Skin of body (tissue), 2 donors: Measurements from ENCODE around the gene PUM1. TPM values are rescaled to one million over a fixed set of nuclear protein-coding genes. Genes with fewer than 3 reads are reported as not detected.

Experiments
- DNase-seq: peaks from one replicate; lab custom pipeline; 2025; lab: John Stamatoyannopoulos, UW
- total RNA-seq: library from RNA; depleted of rRNA; stranded (reverse); fragments of >200 nt; gene quantifications from one replicate; pipeline ENCODE4 v1.2.3, GENCODE V29; 2014

Gene PUM1
- total RNA-seq, 1 donor from 2014 or later: 81.8 TPM

DNA sequence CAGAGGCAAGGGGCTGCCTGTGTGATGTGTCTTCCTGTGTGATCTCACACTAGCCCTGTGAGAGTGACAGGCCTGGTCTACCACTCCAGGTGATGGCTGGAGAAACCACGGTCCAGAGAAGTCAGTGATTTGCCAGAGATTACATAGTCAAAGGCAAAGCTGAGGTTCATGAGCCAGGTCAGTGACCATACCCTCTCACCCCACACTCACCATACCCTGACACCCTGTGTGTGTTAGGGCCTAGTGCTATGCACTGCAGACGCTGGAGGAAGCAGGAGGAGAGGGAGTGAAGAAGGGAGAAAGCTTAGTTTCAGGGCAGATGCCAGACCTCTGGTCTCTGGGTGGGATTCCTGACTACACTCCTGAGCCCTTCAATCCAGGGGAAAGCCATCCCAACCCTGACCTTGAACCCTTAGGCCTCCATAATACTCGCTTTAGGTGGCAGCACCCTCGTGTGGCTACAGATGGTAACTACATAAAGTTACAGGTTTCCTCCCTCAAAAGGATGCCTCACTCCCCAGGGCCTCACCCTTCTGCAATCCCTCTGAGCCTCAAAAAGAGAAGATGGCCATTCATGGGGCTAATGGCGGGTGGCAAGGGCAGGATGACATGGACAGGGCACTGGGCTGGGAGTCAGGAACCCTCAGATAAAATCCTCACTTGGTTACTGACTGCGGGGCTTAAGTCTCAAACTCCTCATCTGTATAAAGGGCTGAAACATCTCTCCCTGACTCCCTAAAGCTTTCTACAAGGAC is 136.2 kb downstream of the PUM1 start:
- no peak for DNase-seq

DNA sequence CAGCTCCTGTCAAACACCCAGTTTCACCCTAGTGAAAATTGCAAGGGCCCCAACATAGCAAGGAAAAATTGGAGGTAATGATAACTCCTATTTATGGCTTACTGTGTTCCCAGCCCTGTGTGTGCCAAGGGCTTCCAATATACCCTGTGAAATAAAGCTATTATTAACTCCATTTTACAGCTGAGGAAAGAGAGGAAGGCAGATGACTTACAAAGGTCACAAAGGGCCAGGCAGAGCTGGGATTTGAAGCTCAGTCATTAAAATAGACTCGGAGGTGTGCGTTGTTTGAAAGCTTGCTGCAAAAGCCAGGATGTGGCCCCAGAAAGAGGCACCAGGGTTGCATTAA is 136.8 kb downstream of the PUM1 start:
- DNase-seq: no peak

DNA sequence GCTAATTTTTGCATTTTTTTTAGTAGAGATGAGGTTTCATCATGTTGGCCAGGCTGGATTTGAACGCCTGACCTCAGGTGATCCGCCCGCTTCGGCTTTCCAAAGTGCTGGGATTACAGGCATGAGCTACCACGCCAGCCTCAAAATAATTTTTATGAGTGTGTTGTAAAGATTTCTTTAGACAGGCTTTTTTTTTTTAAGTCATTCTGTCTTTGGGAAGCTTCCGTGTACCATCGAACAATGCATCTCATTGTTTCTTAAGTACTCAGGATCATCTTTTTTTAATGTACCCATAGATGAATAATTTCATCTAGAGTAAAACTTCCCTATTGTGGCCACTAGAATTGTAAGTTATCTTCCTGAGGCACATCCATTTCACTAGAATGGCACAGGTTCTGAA is 137.3 kb downstream of the PUM1 start:
- no peak for DNase-seq

DNA sequence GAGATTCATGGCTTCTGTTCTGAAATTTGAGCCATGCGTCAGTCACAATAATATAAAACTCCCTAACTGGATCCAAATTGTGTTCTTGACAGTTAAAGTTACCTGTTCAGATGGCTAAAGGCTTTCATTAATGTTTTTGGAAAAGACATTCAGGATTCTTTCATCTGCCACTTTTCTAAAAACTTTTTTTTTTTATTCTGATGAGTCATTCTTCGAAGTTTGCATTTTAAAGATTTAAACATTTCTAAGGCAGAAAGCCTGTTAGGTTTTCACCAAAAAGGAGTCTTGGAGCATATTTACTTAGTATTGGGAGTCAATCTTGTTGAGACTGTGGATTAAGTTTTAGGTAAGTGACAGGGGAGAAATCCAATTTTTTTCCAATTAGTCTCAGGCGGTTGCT is 138.1 kb downstream of the PUM1 start:
- DNase-seq: no peak

DNA sequence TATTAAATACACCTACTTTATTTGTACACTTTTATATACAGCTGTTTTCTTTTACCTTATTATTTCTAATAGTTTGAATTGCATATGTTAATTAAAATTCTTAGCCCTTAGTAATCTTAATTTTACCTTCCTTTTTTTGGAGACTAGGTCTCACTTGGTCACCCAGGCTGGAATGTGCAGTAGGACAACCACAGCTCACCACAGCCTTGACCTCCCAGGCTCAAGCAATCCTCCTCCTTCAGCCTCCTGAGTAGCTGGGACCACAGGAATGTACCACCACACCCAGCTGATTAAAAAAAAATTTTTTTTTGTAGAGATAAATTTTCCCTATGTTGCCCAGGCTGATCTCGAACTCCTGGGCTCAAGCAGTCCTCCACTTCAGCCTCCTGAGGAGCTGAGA is 141.9 kb downstream of the PUM1 start:
- DNase-seq: no peak

DNA sequence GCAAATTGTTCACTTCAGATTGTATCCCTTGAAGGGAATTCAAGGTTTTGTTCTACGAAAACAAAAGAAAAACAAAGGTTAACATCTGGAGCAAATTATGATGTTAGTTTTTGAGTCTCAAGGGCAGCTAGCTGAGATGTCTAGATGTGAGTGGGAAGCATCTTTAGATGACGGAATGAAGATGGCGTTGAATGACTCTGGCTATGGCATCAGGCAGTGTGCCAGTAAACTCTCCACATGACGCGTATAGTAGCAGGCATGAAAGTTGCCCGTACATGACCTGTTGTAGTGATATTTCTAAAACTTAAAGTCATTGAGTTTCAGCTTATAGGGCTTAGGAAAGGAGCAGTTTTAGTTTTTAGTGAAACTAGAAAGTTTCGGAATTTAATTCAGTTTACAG is 144.7 kb downstream of the PUM1 start:
- DNase-seq: no peak

DNA sequence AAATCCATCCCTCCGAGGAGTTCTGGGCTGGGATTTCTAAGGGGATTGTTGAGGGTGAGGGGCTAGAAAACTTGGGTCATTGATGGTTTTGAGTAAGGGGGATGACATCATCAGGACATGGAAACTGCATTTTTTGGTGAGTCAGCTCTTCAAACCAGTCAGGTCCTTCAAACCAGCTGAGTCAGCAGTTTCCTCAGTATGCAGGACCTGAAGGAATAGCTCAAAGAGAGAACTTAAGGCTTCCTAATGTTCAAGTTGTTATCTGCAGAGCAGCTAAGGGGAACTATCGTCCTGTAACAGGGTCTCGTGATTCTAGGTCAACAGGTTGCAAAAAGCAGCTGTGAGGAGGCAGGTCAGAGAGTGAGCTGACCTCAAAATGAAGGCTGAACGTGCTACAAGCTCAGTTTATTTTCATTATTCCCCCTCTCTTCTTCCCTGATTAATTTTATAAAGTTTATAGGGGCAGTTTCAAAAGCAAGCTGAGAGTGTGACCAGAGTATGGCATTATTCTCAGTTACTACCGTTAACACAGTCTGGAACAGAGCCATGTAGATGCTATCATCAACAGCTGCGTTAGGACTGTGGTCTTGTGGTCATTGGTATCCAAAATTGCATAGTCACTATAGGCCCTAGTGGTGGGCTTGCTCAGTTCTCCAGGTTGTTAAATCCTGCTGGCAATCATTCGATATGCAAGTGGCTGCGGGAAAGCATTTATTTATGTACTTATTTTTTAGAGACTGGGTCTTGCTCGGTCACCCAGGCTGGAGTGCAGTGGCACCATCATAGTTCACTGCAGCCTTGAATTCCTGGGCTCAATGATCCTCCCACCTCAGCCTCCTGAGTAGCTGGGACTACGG is 146.3 kb downstream of the PUM1 start:
- no peak for DNase-seq

DNA sequence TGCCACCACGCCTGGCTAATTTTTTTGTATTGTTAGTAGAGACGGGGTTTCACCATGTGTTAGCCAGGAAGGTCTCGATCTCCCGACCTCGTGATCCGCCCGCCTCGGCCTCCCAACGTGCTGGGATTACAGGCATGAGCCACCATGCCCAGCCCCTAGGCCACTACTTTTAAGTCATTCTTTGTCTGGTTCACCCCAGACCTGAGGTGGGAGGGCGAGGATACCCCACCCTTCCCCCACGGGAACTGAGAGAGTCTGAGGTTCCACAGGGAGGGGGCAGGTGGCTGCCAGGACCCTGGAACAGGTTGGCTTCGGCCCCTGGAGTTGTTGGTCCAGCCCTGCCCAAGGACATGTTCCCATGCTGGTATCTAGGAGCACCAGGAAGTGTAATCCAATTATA is 149.2 kb downstream of the PUM1 start:
- DNase-seq: no peak

DNA sequence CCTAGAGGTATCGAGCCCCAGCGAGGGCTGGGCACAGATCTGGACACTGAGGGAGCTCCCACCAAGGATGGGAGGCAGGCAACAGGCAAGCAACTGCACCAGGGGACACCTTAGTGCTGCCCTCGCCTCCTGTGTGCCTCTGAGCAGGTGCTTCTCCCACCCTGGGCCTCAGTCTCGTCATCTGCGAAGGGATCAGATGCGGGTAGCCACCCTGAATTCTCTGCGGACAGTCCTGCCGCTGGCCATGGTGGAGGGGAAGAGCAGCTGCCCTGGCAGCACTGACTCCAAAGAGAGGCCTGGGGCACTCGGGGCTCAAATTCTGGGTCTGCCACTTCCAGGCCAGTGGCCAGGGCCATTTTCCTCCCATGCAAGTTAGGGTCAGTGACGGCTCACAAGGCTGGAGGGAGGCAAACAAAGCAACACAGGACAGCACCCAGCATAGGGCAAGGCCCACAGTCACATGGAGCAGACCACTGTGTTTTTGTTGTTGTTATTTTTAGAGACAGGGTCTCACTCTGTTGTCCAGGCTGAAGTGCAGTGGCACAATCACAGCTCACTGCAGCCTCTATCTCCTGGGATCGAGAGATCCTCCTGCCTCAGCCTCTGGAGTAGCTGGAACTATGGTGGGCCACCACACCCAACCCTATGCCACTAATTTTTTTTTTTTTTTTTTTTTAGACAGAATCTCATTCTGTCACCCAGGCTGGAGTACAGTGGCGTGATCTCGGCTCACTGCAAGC is 149.9 kb downstream of the PUM1 start:
- DNase-seq: no peak

DNA sequence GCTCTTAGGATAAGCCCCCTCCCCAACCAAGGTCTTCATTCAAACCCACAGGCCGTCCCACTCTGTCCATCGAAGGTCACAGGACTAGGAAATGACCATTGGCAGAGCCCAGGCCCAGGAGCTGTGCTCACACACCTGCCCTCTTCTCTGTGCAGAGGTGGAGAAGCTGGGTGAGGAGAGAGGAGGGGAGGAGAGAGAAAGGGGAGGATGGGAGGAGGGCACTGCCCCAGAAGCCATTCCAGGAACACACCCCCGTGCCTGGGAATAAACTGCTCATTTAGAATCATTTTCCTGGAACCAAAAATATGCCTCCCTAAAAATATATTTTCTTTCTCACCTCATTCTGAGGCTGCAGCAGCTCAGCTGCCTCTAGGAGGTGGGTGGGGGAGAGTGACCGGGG is 150.6 kb downstream of the PUM1 start:
- no peak for DNase-seq

DNA sequence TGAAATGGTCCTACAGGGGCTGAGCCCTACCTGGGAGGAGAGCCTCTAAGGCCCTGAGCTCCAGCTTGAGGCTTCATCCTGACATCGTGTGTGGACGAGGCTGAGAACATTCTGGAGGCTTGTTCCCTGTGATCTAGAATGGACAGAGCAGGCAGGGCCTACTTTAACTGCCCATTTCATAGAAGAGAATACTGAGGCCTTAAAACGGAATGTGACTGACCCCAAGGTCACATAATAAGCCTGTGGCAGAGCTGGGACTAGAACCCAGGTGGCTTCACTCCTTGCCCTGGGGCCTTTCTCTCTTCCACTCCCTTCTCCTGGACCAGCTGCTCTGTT is 151.0 kb downstream of the PUM1 start:
- DNase-seq: no peak

DNA sequence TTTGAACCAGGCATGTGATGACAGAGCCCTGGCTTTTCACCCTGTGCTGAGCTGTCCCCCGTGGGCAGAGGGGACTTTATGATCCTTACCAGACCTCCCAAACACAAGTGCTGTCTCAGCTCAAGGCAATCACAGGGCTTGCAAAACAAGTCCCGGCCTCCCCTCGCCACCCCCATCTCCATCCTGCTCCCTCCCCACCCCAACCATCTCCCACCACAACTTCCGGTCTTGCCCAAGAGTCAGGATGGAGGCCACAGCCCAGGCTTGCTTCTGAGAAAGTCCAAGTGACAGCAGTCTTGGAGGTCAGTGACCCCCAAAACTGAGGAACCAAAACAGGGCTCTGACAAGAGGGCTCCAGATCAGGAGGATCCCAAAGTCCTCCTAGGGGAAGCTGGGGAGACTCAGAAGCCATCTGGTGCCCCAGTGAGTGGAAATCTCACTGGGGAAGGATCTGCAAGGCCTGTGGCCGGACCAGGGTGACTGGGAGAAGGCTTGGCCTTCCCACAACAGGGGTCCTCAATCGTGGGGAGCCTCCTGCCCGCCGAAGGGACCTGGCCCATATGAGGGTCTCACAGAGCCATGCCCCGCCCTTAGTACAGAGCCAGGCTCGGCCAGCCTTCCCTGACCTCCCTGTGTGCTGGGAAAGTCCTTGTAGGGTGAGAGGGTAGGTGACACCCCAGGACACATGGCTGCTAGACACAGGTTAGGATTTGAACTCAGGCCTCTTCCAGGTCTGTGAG is 152.4 kb downstream of the PUM1 start:
- no peak for DNase-seq

DNA sequence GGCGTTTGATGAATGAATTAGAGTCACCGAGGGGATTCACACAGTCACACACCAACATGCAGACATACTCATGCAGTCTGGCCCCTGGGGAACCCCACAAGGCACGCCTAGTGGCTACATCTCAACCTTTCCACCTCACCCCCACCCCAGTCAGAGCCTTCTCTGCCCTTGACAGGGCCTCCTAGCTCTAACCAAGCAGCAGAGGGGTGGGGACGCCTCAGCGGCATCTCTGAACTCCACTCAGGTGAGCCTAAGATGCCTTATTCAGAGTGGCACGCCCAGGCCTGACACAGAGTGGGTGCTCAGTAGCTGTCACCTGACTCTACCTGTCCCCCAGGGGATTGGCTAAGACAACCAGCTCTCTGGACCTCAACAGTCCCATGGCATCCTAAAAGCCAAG is 153.3 kb downstream of the PUM1 start:
- DNase-seq: no peak

DNA sequence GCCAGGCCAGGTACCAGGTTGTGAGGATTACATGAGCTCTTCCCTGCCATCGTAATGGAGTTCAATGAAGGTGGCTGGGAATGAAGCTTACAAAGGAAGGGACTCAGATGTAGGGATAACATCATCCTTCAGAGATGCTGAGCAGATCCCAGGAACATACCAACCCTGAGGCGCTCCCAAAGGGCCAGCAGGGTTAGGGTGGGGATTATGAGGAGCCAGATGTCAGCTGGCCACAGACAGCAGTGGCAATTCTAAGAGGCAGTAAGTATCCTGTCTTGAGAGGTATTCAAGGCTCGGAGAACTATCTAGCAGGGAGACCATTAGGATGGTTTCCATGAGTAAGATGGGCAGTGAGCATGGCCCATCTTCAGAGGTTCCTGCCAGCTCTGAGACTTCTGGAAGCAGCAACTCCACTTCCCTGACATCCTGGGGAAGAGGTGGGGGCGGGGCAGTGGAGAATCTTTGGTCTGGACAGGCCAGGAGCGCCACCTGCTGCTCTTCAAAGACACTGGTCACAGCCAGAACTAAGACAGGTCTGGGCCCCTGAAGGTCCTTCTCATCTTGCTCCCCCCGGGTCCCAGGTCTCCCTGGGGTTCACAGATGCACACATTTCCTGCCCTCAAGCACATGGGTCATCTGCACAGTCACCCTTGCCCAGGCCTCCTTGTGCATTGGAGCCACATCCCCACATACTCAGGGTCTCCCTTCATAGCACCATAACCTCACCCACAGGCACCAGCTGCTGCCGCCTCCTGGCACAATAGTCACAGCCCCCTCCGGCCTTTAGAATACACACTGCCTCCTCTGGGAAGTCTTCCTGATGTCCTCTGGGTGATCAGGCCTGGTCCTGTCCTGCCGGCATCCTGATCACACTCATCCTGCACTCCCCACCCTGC is 154.2 kb downstream of the PUM1 start:
- peak; percentile 69 for DNase-seq

DNA sequence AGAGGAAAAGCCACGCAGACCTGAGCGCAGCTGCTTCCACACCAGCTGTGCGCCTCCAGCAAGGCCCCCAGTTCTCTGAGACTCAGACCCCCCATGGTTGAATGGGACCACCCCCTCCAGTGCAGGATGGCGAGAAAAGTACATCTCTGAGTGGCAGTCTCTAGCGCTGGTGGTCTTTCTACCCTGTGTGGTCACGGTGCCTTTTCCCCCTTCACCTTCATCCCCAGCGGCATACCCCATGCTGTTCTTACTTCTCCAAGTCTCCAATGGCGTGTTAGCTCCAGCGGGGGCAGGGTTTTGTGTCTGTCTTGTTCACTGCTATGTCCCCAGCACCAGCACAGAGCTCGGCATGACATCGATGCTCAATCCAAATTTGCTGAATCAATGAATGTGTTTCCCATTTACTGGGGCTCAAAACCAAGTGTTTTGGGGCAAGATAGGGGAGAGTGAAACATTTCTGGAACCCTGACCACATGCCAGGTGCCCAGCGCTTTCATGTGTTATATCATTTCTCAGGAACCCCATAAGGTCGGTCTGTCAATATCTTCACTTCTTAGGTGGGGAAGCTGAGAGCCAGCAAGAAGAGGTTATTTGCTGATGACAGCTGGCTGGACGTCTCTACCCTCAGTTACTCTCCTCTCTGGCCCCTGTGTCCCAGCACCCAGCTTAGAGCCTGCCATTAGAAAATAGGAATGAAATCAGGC is 156.0 kb downstream of the PUM1 start:
- DNase-seq: no peak

DNA sequence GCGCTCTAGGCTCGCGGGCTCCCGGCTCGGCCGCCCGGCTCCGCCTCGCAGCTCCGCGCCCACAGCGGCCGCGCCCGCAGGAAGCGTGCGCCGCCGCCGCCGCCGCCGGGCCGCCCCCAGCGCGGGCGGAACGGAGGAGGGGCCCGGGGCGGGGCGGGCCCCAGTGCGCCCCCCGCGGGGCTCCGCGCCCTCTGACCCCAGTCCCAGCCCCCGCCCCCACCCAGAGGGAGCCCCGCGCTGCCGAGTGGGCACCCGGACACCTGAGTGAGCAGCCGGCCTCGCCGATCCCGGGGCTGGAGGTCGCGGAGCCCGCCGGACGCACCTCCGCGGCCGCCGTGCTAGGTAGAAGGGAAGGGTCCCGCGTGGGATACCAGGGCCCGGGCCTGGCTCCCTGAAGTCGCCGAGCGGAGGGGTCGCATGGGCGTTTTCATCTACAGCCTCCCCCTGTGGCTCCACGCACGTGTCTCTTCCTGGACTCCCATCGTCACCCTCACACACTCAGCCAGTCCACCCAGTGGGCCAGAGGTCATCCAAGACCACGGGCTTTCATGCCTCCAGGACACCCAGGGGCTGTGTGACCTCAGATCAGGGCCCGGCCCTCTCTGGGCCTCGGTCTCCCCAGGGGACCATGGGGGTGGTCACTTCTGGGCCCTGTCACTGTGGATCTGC is 156.7 kb downstream of the PUM1 start, which contains the start of gene SDC3:
TSS of gene SDC3 (minus strand) at position 63 of the 669 bp plus-strand sequence. CDS start 172 bp downstream, outside the sequence.
- no peak for DNase-seq

DNA sequence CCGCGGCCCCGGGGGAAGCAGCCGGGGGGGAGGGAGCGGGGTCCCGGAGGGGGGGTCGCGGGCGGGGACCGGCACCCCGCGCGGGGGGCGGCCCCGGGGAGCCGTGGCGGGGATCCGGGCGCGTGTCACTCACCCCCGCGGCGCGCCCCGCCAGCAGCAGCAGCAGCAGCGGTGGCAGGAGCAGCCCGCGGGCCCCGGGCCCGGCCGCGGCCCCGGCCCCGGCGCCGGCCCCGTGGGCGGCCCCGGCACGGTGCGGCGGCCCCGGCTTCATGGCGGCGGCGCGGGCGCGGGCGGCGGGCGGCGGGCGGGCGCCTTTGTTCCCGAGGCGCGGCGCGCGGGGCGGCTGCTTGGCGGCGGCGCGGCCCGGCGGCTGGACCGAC is 157.2 kb downstream of the PUM1 start:
- no peak for DNase-seq

DNA sequence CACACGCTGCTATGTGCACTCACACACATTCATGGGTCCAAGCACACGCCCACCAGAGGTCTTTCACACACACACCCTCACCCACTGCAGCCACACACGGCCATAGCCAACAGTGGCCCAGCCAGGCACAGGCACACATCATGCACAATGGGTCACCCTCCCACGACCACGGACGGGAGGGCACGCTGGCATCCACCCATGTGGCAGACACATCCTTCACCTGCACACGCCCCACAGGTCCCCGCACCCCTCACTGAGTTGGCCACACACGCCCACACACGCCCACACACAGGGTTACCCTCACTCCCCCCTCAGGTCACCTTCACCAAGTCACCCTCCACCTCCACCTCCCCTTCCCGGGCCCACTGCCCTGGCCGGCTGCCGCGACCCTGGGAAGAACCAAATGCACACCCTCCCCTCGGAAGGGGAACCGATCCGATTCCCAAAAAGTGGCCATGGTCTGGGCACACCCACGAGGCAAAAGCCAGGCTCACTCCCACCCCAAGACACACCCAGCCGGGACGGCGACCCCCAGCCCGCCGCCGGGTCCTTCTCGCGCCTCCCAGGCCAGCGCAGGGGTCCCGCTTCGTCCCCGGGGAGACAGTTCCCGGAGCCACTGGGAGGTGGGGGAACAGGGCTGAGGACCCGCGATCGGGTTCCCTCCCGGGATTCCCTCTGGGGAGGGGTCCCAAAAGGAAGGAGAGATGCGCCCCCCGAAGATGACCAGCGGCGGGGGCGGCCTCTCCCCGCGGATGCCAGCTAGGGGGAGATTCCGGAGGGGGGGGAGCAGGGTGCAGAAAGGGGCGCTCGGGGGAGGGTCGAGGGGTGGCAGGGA is 157.8 kb downstream of the PUM1 start:
- DNase-seq: no peak
